NCI-H748 (cell line): ENCODE data around the gene MMRN1.
A peak's percentile ranks its signal among the peaks of the same experiment; 100 is the strongest.

Experiments used
- DNase-seq: peaks from one replicate; lab custom pipeline; 2025; ENCODE audit not compliant: unreplicated experiment; lab: John Stamatoyannopoulos, UW

Gene MMRN1

DNA sequence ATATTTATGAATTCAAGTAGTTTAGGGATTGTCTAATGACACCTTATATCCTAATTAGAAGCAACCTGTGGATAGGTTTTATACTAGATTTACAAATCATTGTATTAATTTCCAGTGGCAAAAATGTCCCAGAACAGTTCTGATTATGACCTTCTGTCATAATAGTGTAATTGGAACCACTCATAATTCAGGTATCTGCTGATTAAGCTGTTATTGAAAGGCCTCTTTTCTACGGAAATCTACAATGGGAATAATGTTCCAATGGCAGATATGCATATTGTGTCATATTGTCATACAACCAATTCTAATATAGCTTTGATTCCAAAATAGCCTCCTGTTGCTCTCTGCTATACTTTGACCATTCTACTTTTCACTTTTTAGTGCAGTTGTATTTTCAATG lies 19.0 kb downstream of the MMRN1 start:
- DNase-seq, result no peak

DNA sequence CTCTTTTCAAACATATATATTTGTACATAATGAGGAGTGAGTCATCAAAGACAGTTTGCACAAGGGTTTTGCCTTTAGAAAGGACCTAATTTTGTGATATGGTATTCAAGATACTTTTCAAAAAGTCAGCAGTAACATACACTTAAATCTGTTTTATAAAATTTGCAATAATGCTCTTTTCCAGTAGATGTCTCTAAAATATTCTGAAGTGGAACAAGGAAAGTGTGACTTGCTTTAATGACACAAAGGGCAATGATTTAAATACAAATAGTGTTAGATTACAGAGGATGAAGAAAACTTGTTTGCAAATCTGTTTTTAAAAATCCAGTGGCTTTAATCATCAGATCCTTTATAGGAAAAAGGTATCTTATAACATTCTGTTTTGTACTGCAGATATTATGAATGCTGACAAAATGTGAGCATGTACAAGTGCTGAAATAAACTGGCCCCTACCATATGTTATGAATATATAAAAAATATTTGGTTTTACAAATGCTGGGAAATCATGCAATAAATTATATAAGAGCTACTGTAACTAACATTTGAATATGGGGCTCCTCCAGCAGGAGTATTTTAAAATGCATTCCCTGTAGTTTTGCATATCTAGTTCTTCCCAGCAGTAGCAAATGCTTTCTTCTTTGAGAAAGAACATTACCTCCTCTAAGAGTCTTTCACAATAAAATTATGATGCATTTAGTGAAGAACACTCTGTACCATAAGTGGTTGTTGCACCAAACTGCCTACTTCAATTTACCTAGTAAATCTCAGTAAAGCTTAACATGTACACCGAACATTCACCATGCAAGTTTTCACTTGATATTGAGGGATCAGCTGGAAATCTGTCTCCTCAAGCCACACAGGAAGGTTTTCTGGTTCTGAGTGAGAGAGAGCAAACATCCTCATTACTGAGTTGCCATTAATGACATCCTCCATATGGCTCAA lies 20.2 kb downstream of the MMRN1 start:
- no peak for DNase-seq

DNA sequence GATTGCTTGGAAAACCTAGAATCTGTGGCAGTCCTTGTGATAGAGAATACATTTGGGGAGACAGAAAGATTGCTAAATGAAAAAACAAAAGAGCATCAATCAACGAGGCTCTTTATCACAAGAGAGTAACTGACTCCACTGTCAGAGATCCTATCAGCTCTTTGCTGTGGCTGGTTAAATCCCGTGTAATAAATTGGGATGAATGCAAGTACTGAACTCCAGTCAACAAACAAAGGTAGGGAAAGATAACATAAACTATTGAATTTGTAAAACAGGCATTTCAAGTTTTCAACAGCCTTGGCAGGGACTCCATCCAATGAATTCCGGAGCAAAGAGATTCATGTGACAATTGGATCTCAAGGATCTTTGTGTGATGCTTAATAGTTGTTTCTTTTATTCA lies 21.3 kb downstream of the MMRN1 start:
- DNase-seq, result peak; percentile 12

DNA sequence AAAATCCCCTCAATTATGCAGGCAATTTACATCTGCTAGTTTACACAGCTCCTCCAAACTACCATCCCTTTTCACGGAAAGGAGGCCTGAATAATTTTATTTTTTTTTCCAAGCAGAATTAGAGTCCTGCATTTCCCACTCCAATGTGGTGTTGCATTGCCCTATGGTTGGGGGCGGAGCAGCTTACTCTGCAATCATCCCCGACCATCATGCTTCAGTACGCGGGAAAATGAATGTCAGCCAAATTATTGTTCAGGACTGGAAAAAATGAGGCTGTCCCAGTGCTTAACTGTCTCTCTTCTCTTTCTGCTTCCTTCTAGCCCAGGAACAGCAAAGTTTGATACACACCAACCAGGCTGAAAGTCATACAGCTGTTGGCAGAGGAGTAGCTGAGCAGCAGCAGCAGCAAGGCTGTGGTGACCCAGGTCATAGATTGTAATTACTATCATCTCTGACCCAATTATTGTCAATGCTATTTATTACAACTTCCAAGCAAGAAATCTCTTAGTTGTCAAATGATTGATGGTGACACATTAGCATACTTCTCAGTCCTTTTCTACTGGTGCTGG lies 28.3 kb downstream of the MMRN1 start:
- DNase-seq, result peak; percentile 26

DNA sequence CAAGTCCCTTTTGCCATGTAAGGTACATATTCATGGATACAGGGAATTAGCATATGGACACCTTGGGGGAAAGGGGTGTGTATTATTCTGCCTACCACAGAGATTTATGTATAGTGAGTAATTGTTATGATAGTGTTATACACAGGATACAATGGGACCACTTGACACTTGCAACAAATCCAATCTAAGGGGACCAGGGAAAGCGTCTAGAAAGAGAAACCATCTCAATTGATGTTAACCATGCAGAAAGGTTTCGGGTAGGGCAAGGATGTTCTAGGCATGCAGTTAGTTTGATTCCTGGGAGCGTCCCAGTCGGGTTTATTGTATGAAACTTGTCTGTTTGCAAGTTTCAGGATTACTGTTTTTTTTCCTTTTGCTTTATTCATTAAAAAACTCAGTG lies 34.2 kb downstream of the MMRN1 start:
- no peak for DNase-seq

DNA sequence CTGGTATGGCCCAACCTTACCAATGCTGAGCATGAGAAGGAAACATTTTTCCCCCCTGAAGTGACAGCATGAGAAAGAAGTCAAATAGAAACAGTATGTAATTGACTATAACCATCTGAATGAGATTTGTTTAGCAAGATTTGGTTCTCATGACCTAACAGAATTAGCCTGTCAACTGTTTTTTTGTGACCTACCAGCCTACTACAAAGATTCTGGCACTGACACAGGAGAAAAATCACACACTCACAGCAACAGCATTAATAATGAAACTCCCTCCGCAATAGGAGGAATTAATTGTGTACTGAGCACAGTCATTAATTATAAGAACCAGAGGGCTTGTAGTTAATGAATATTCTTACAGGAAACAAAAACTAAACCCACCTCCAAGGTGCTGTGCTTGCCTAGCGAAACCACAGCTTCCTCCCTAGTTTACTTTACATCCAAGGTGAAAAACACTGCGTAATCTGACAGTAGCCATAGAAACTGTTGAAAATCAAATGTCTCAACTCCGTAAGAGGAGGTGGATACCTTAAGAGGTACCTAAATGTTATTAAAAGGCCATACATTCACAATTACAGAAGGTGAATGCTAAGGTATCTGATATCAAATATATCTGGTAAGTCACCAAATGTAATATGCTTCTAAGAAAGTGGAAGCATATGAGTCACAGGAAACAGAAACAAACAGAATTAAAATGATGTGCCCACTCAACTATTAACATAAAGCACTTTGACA lies 34.9 kb downstream of the MMRN1 start:
- no peak for DNase-seq

DNA sequence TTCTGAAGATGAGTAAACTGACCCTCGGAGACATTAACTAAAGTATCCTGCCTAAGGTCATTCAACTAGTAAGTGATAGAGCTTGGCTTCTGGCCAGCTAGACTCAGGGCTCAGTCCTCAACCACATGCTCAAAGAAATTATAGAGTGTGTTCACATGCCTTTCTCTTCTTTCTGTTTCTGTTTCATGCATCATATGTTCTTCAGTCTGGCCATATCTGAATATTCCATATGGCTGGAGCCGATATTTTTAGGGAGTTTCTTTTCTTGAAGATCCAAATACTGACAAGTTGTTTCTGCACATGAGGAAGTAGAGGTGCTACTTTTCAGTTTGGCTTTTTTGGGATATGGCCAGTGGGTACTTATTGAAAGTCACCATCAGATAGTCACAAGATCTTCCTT lies 44.9 kb downstream of the MMRN1 start:
- DNase-seq, result peak; percentile 12

DNA sequence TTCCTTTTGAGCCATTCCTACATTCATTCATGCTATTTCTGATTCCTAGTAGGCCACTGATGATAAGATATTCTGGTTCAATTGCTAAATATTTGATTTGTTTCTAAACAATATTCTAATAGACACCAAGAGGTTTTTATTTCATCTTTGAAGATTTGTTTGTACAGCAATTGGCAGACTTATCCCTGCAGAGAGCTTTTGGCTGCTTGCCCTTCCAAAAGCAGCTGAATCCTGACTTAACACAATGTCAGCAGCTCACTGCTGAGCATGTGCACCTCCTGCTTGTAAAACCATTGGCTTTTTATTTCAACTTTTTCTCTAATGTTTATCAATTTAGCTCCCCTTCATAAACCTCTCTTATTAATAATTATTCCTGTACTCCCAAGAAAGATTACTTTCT lies 45.3 kb downstream of the MMRN1 start:
- DNase-seq, result peak; percentile 61

DNA sequence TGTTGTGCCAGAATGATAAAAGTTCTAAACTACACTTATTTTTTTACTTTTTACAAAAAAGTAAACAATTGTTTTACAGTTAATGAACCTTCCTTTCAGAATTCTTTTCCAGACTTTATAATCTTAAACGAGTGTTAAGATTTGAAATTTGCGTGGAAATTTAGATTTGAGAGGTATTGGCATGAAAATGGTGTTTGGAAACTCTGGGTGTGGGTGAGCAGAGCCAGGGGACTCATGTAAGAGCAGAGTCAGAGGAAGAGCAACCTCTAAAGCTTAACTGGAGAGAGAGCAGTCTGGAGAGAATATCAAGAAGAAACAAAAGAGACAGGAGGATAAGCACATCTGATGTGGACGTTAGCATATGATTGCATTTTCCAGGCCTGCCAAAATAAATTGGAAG lies 48.2 kb downstream of the MMRN1 start:
- no peak for DNase-seq

DNA sequence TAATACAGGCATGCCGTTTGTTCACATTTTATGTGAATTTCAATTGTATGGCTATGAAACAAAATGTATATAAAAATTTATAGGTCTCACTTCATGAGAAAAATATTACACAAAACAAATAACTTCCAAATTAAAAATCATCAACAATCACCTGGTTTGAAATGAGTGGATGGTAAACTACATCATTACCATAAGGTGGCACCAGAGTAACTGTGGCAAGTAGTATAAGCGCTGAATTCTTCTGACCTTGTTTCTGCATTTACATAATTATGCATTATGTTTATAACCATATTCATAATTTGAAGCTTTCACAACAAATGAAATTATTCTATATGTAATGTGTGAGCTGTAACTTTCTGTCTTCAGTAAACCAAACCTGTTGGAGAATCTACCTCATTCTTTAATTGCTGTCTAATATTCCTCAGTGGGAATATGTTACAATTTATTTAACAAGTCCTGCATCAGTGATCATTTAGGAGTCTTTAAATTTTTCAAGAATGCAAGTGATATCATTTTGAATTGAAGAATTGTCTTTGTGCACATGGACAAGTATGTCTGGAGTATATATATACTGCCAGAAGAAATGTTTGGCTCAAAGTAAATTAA lies 55.2 kb downstream of the MMRN1 start:
- peak; percentile 4 for DNase-seq

DNA sequence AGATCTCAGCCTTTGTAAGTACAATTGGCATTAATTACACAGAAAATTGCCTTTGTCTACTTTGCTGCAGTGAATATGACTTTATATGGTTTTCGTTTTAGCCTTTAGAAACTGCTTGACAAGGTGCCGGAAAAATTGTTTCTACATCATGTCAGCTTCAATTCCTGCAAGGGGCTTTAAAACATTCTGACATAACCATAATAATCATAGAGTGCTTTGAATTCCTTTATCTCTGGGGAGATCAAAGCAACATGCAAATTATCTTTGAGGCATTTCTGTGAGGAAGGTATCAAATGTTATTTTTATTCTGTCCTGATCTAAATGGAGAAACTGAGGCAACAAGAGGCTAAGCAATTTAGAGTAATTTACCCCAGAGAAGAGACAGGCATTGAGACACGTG lies 57.8 kb downstream of the MMRN1 start:
- no peak for DNase-seq

DNA sequence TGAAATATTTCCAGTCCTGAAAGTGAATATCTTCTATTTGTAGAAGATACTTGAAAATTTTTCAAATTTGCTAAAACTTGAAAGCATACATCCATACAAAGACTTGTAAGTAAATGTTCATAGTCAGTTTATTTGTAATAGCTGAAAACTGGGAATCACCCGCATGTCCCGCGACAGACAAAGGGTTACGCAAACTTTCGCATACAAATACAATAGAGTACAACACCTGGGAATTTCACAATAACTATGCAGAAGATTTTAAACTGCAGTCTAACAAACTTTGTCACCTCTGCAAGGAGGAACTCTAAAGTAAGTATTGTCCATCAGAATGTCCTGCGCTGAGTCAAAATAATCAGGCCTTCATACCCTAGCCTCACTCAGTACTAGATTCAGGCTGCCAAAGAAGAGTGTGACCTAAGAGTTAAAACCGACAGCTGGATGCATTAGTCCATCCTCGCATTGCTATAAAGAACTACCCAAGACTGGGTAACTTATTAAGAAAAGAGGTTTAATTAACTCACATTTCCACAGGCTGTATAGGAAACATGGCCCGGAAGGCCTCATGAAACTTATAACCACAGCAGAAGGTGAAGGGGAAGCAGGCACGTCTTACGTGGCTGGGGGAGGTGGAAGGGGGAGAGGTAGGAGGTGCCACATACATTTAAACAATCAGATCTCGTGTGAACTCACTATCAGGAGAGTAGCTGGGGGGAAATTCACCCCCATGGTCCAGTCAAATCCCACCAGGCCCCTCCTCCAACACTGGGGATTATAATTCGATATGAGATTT lies 60.4 kb downstream of the MMRN1 start:
- DNase-seq, result no peak

DNA sequence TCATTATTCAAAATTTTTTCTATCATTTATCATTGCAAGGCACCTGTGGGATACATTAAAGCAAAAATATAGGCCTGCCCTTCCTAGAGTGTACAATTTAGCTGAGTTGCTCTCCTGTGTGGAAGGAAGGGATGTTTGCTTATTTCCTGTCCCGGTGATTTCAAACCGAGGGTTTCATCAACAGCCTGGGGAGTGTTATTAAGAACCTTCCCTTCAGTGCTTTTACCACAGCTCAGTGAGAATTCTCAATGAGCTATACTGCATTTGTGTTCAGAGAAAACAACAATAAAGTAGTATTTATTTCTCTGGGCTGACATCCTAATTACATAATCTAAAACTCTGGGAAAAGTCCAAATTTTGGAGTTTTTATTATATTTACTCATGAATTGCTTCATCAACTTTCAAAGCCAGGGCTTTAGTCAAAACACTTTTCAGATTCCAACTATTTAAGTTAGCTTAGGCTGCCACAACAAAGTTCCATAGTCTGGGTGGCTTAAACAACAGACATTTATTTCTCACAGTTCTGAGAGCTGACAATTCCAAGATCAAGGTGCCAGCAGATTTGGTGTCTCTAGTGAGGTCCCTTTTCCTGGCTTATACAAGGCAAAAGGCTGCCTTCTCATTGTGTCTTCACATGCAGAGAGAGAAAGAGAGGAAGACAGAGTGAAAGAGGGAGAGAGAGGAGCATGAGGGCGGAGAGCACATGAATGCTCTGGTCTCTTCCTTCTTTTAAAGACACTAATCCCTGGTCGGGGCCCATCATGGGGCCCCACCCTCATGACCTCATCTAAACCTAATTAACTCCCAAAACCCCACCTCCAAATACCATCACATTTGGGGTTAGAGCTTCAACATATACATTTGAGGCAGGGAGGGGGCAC lies 62.6 kb downstream of the MMRN1 start:
- DNase-seq, result no peak

DNA sequence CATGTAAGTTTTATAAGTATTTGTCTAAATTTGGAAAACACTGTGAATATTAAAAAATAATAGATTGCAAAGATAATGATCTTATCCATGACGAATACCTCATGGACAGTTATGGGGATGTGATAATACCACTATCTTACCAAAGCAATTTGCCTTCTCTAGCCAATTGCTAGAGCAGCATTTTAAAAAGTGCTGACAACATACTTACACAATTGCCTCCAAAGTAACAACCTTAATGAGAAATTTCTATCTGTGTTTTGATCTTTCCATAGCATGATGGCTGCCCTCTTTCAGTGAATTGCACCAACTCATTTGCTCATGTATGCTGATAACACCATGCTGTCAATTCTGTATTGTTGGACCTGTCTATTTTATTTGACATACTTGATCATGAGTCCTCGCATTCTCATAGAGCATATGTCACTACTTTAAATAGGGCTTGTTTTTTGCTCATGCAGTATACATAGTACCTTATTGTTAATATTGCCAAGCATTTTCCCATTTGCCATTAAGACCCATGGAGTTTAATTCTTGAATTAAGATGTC lies 87.2 kb downstream of the MMRN1 start:
- no peak for DNase-seq

DNA sequence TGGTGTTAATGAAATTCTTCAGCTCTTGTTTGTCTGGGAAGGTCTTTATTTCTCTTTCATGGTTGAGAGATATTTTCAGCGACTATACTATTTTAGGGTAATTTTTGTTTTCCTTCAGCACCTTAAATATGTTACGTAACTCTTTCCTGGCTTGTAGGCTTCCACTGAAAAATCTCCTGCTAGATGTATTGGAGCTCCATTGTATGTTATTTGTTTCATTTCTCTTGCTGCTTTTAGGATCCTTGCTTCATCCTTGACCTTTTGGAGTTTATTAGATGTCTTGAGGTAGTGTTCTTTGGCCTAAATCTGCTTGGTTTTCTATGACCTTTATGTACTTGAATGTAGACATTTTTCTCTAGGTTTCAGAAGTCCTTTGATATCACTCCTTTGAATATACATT lies 93.6 kb downstream of the MMRN1 start:
- DNase-seq, result no peak

DNA sequence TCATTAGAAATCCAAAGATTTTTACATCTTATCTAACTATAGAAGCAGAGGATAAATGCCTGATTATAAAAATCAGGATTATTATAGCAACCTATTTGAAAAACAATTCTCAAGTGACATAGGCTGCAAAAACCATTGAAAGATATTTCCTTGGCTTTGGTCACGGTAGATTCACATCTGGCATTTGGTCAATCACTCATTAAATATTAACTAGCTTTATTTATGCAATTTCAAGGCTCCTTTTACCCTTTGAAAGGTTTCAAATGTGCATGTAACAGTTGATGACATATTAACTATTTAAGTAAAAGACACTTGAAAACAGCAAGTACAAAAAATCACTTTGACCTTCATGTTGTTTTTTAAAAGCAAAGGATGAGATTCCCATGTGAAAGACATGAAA lies 98.1 kb downstream of the MMRN1 start:
- no peak for DNase-seq

DNA sequence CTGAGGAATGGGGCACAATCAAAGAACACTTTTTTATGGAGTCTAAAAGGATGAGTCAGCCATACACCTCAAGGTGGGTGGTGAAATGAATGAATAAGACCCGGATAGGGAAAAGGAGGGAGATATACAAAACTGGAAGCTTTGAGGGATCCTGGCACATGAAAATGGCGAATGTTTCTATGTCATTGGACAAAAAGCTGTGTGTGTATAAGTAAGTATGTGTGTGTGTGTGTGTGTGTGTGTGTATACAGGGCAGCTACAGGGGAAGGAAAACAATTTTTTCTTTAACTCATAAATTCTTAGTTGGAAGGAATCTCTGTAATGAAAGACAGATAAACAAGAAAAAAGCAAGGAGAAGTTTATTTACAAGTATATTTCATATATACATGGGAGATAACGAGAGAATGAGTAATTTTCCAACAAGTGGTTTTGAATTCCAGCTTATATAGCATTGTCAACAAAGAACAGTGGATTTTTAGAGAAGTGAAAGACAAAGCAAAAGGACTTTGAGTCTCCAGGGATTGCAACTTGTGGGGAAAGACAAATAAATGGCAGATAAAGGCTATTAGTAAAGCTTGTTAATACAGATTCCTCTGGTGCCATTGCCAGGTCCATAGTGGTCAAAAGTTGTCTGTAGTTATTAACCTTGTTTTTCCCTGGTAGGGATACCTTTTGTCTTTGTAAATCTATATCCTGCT lies 99.7 kb downstream of the MMRN1 start:
- DNase-seq, result no peak

DNA sequence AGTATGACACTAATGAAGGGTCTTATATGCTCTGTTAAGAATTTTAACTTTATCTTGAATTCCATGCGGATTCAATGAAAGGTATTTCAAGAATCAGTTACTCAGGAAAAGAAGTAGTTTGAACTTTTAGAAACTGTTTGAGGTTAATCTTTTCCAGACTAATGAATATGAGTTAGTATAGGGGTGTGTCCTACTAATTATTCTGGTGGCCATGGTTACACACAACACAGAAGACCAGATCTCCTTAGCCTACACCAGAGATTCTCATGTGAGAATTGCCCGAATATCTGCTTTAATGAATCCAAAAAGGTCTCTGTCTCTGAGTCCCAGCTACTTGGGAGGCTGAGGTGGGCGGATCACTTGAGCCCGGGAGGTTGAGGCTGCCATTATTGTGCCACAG lies 100.4 kb downstream of the MMRN1 start:
- no peak for DNase-seq

DNA sequence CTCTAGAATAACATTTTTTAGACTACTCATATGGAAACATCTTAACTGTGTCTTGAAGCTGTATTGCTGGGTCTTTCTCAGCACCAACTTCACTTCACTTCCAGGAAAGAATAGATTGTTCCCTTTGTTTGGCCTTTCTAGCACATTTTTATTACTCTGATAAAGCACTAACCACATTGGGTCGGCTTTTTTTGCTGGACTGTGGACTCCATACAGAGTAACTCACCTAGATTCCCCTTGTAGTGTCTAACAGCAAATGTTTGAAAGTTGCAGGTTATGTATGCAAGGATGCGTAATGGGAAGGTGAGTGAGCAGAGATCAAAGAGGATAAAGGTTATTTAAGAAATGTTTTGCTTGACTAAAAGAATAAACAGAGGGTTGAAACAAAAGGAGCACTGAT lies 101.2 kb downstream of the MMRN1 start:
- DNase-seq, result no peak
